Endodermal cell (in vitro differentiated cells): ENCODE measurements around the gene FUT7. TPM values are rescaled to one million over a fixed set of nuclear protein-coding genes. Genes with fewer than 3 reads are reported as not detected.

ENCODE experiments used
- DNase-seq: peaks from one replicate; pipeline ENCODE4 v3.0.0-alpha.2; 2017
- H3K27ac ChIP-seq: 2 replicates; pipeline ENCODE4 v1.5.1; 2013; ENCODE audit warnings: mild to moderate bottlenecking, low read depth, low read length, moderate library complexity
- H3K27me3 ChIP-seq: 2 replicates; pipeline ENCODE4 v1.6.1; 2013; ENCODE audit warnings: mild to moderate bottlenecking, low read length, moderate library complexity; ENCODE audit not compliant: insufficient read depth, control insufficient read depth, poor library complexity, severe bottlenecking
- H3K36me3 ChIP-seq: 2 replicates; pipeline ENCODE4 v1.7.0; 2013; ENCODE audit warnings: mild to moderate bottlenecking, low read length, moderate library complexity; ENCODE audit not compliant: control insufficient read depth, insufficient read depth
- H3K4me1 ChIP-seq: one replicate; pipeline ENCODE4 v1.7.0; 2013; ENCODE audit warnings: low read length; ENCODE audit not compliant: control insufficient read depth, insufficient read depth
- H3K4me3 ChIP-seq: 2 replicates; pipeline ENCODE4 v1.5.1; 2013; ENCODE audit warnings: mild to moderate bottlenecking, low read length, moderate library complexity
- H3K9ac ChIP-seq: 2 replicates; pipeline ENCODE4 v1.6.1; 2013; ENCODE audit warnings: mild to moderate bottlenecking, low read length, moderate library complexity; ENCODE audit not compliant: poor library complexity, severe bottlenecking; ENCODE audit errors: extremely low read depth
- H3K9me3 ChIP-seq: 2 replicates; pipeline ENCODE4 v1.6.1; 2013; ENCODE audit warnings: mild to moderate bottlenecking, low read length, moderate library complexity; ENCODE audit not compliant: control insufficient read depth
- H3K27ac Mint-ChIP-seq: 2 replicates; pipeline ENCODE4 v1.8.0; 2020; ENCODE audit warnings: mixed read lengths
- H3K27me3 Mint-ChIP-seq: 2 replicates; pipeline ENCODE4 v1.8.0; 2021; ENCODE audit warnings: mild to moderate bottlenecking, mixed read lengths; ENCODE audit not compliant: insufficient read depth
- H3K36me3 Mint-ChIP-seq: 2 replicates; pipeline ENCODE4 v1.8.0; 2020; ENCODE audit warnings: low read depth, mixed read lengths
- H3K4me1 Mint-ChIP-seq: 2 replicates; pipeline ENCODE4 v1.8.0; 2020; ENCODE audit warnings: mixed read lengths
- H3K4me3 Mint-ChIP-seq: 2 replicates; pipeline ENCODE4 v1.8.0; 2020; ENCODE audit warnings: mild to moderate bottlenecking, moderate library complexity, mixed read lengths
- H3K9me3 Mint-ChIP-seq: 2 replicates; pipeline ENCODE4 v1.8.0; 2020; ENCODE audit warnings: mild to moderate bottlenecking, mixed read lengths
- CTCF ChIP-seq: fragments of 200-600 bp; sonication (generic); conservative IDR thresholded peaks from 2 replicates; pipeline ENCODE4 v1.5.0; 2021; ENCODE audit warnings: antibody characterized with exemption, mild to moderate bottlenecking
- WGBS, 2 experiments: methylation state at CpG; one replicate each; pipeline versions ENCODE4 v1.1.5 to v1.1.7; 2013; ENCODE audit warnings: missing lambda C conversion rate in 2 of 2, mixed read lengths in 1 of 2; ENCODE audit not compliant: insufficient coverage in 1 of 2, insufficient read length in 1 of 2; 5-methylcytosine and 5-hydroxymethylcytosine counted together
- total RNA-seq, 2 donors: library from RNA; stranded (reverse); fragmentation: NEBNext Ultra II Directional in 1 of 2; extraction: Animal tissue kit (Norgen Biotek cat#: 25700) in 1 of 2; gene quantifications; 2 replicates in 1 of 2; 3 replicates in 1 of 2; pipeline ENCODE4 v1.2.1, GENCODE V29; 2021

The FUT7 gene
- total RNA-seq, 2 donors from 2014 or later = not detected

- H3K36me3 Mint-ChIP-seq = peaks cover 1% of the 10 kb centered on the region
- no peaks in the 10 kb centered on the region for H3K4me1 Mint-ChIP-seq
- Histone ChIP-seq H3K9ac (no peak overlapping the region), H3K4me3 (no peak overlapping the region), H3K36me3 (no peaks in the 10 kb centered on the region), H3K4me1 (no peaks in the 10 kb centered on the region), H3K27me3 (no peaks in the 10 kb centered on the region), H3K9me3 (no peaks in the 10 kb centered on the region), H3K27ac (no peak overlapping the region)
- 94 to 98% methylated on average over 20 to 24 of the region's 24 CpGs for WGBS, 2 experiments
- H3K27ac Mint-ChIP-seq = no peak overlapping the region
- no peak for DNase-seq
- no peaks in the 10 kb centered on the region for H3K27me3 Mint-ChIP-seq
- TF ChIP-seq CTCF = no peak
- H3K9me3 Mint-ChIP-seq = peaks cover 2% of the 10 kb centered on the region
- no peak overlapping the region for H3K4me3 Mint-ChIP-seq
Measured at GRCh38 chr9:137011156-137011555, 20.7 kb downstream of the FUT7 start.

- no peak overlapping the region for H3K4me3 Mint-ChIP-seq
- 95 to 96% methylated on average over 25 to 49 of the region's 49 CpGs for WGBS, 2 experiments
Measured at GRCh38 chr9:137009938-137010732, 21.8 kb downstream of the FUT7 start.

DNA sequence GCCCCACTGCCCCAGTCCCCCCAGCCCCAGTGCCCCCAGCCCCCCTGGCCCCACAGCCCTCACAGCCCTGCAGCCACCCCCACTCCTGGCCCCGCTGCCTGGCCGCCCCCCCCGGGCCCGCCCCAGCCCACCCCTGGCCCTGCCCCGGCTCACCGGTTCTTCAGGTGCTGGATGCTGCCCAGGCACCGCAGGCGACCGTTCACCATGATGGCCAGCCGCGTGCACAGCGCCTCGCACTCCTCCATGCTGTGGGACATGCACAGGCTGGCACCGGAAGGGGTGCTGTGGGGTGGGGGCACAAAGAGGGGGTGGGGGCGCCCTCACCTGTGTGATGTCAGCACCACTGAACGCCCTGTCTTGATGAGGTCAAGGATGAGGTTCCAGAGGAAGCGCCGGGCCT is 22.7 kb downstream of the FUT7 start:
- no peaks in the 10 kb centered on the region for H3K27me3 ChIP-seq
- H3K4me1 ChIP-seq = no peaks in the 10 kb centered on the region
- H3K9me3 ChIP-seq = no peaks in the 10 kb centered on the region
- Mint-ChIP-seq H3K27ac (no peak overlapping the region), H3K4me3 (no peak overlapping the region), H3K36me3 (no peaks in the 10 kb centered on the region), H3K4me1 (no peaks in the 10 kb centered on the region), H3K9me3 (peaks cover 19% of the 10 kb centered on the region), H3K27me3 (peaks cover 3% of the 10 kb centered on the region)
- DNase-seq = no peak
- 92 to 93% methylated on average over 2 to 18 of the region's 18 CpGs for WGBS, 2 experiments
- H3K36me3 ChIP-seq = no peaks in the 10 kb centered on the region
- H3K27ac ChIP-seq = no peak overlapping the region
- no peak overlapping the region for H3K4me3 ChIP-seq
- no peak for TF ChIP-seq CTCF
- no peak overlapping the region for H3K9ac ChIP-seq

More at GRCh38 chr9:137009938-137010732, 21.8 kb downstream of the FUT7 start:
- no peaks in the 10 kb centered on the region for H3K36me3 ChIP-seq
- no peaks in the 10 kb centered on the region for H3K27me3 ChIP-seq
- H3K27ac ChIP-seq = no peak overlapping the region
- no peak overlapping the region for H3K4me3 ChIP-seq
- Mint-ChIP-seq H3K36me3 (no peaks in the 10 kb centered on the region), H3K27ac (no peak overlapping the region), H3K27me3 (no peaks in the 10 kb centered on the region), H3K9me3 (peaks cover 10% of the 10 kb centered on the region), H3K4me1 (no peaks in the 10 kb centered on the region)
- DNase-seq = no peak
- no peaks in the 10 kb centered on the region for H3K9me3 ChIP-seq
- no peaks in the 10 kb centered on the region for H3K4me1 ChIP-seq
- no peak overlapping the region for H3K9ac ChIP-seq
- no peak for TF ChIP-seq CTCF
